ENCODE data around the gene CENPP. TPM values are rescaled to one million over a fixed set of nuclear protein-coding genes. Genes with fewer than 3 reads are reported as not detected.
"Not testable (repeated sequence)": the region's sequence is repeated elsewhere in the genome, so short reads cannot be mapped to it uniquely, and the experiment has no call there.

CENPP gene
- total and polyA plus RNA-seq, 4 donors, result 0.62 to 8.7 (median 1.3) TPM

DNA sequence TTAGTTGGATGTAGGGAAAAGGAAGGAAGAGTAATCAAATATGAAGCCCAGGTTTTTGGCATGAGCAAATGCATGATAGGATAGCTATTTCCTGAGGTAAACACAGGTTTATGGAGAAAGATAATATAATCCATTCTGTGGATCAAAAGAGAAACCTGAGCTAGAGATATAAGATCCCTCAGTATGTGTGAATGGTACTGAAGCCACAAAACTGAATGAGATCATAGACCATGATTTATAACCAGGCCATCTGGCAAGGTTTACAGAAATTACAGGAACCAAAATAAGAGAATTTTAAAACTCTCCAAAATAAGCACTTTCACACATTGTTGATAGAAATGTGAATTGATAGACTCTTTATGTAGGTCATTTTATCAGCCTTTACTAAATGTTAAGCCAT, 238.8 kb downstream of the CENPP start:
- no peak overlapping the region for H3K9ac ChIP-seq (ENCODE audit: low read depth in 1 of 2, low read length in 2 of 2)
- no peak overlapping the region for H3K27ac ChIP-seq (ENCODE audit: low read depth in 1 of 2, low read length in 2 of 2)
- no peaks in the 10 kb centered on the region for H3K27me3 ChIP-seq (ENCODE audit: control insufficient read depth in 4 of 4, insufficient read depth in 4 of 4, low read length in 3 of 4)
- H3K4me1 ChIP-seq (ENCODE audit: control insufficient read depth in 4 of 4, insufficient read depth in 4 of 4, low read length in 3 of 4), result no peaks in the 10 kb centered on the region
- no peaks in the 10 kb centered on the region for H3K36me3 ChIP-seq (ENCODE audit: control insufficient read depth in 4 of 4, insufficient read depth in 3 of 4, low read depth in 1 of 4, low read length in 3 of 4)
- DNase-seq (ENCODE audit: low spot score), result no peak
- TF ChIP-seq SP1 (IDR thresholded peaks at IDR 0.05), result no peak
- TF ChIP-seq NR2F2 (IDR thresholded peaks at IDR 0.05), result no peak
- TF ChIP-seq, protein P1, sequence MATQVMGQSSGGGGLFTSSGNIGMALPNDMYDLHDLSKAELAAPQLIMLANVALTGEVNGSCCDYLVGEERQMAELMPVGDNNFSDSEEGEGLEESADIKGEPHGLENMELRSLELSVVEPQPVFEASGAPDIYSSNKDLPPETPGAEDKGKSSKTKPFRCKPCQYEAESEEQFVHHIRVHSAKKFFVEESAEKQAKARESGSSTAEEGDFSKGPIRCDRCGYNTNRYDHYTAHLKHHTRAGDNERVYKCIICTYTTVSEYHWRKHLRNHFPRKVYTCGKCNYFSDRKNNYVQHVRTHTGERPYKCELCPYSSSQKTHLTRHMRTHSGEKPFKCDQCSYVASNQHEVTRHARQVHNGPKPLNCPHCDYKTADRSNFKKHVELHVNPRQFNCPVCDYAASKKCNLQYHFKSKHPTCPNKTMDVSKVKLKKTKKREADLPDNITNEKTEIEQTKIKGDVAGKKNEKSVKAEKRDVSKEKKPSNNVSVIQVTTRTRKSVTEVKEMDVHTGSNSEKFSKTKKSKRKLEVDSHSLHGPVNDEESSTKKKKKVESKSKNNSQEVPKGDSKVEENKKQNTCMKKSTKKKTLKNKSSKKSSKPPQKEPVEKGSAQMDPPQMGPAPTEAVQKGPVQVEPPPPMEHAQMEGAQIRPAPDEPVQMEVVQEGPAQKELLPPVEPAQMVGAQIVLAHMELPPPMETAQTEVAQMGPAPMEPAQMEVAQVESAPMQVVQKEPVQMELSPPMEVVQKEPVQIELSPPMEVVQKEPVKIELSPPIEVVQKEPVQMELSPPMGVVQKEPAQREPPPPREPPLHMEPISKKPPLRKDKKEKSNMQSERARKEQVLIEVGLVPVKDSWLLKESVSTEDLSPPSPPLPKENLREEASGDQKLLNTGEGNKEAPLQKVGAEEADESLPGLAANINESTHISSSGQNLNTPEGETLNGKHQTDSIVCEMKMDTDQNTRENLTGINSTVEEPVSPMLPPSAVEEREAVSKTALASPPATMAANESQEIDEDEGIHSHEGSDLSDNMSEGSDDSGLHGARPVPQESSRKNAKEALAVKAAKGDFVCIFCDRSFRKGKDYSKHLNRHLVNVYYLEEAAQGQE (IDR thresholded peaks at IDR 0.05), result no peak
- TF ChIP-seq YY1 (IDR thresholded peaks at IDR 0.05), result no peak
- H3K9me3 ChIP-seq (ENCODE audit: control insufficient read depth in 4 of 4, low read length in 3 of 4), result no peaks in the 10 kb centered on the region
- no peak overlapping the region for H3K4me3 ChIP-seq (ENCODE audit: low read depth in 1 of 3, low read length in 3 of 3)

DNA sequence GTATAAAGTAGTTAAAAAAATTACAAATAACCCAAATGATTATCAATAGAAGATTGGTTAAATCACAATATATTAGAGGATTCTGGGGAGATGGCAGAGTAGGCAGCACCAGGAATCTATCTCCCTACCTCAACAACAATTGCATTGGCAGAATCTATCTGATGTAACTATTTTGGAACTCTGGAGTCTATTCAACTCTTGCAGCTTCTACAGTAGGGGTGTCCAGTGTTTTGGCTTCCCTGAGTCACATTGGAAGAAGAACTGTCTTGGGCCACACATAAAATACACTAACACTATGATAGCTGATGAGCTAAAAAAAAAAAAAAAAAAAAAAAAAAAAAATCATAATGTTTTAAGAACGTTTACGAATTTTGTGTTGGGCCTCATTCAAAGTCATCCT, 239.2 kb downstream of the CENPP start:
- Histone ChIP-seq H3K27me3 (ENCODE audit: control insufficient read depth in 4 of 4, insufficient read depth in 4 of 4, low read length in 3 of 4) (no peaks in the 10 kb centered on the region), H3K9ac (ENCODE audit: low read depth in 1 of 2, low read length in 2 of 2) (no peak overlapping the region), H3K9me3 (ENCODE audit: control insufficient read depth in 4 of 4, low read length in 3 of 4) (no peaks in the 10 kb centered on the region), H3K36me3 (ENCODE audit: control insufficient read depth in 4 of 4, insufficient read depth in 3 of 4, low read depth in 1 of 4, low read length in 3 of 4) (no peaks in the 10 kb centered on the region), H3K4me1 (ENCODE audit: control insufficient read depth in 4 of 4, insufficient read depth in 4 of 4, low read length in 3 of 4) (no peaks in the 10 kb centered on the region), H3K4me3 (ENCODE audit: low read depth in 1 of 3, low read length in 3 of 3) (no peak overlapping the region), H3K27ac (ENCODE audit: low read depth in 1 of 2, low read length in 2 of 2) (no peak overlapping the region)
- no peak for DNase-seq (ENCODE audit: low spot score)
- no peak for TF ChIP-seq HNF4A (conservative IDR thresholded peaks at IDR 0.05)
- TF ChIP-seq, protein P2, sequence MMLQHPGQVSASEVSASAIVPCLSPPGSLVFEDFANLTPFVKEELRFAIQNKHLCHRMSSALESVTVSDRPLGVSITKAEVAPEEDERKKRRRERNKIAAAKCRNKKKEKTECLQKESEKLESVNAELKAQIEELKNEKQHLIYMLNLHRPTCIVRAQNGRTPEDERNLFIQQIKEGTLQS (IDR thresholded peaks at IDR 0.05), result no peak
- no peak for TF ChIP-seq YY1 (IDR thresholded peaks at IDR 0.05)
- TF ChIP-seq, protein P3, sequence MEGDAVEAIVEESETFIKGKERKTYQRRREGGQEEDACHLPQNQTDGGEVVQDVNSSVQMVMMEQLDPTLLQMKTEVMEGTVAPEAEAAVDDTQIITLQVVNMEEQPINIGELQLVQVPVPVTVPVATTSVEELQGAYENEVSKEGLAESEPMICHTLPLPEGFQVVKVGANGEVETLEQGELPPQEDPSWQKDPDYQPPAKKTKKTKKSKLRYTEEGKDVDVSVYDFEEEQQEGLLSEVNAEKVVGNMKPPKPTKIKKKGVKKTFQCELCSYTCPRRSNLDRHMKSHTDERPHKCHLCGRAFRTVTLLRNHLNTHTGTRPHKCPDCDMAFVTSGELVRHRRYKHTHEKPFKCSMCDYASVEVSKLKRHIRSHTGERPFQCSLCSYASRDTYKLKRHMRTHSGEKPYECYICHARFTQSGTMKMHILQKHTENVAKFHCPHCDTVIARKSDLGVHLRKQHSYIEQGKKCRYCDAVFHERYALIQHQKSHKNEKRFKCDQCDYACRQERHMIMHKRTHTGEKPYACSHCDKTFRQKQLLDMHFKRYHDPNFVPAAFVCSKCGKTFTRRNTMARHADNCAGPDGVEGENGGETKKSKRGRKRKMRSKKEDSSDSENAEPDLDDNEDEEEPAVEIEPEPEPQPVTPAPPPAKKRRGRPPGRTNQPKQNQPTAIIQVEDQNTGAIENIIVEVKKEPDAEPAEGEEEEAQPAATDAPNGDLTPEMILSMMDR (IDR thresholded peaks at IDR 0.05; ENCODE audit: low read depth, low read length, missing input control), result no peak
- TF ChIP-seq FOXA1 (IDR thresholded peaks at IDR 0.05), result no peak
- TF ChIP-seq, protein P1 (IDR thresholded peaks at IDR 0.05), result no peak
- no peak for TF ChIP-seq EGR1 (IDR thresholded peaks at IDR 0.05; ENCODE audit: low read depth in 2 of 2)
- no peak for TF ChIP-seq NR2F2 (IDR thresholded peaks at IDR 0.05)
- no peak for TF ChIP-seq JUND (IDR thresholded peaks at IDR 0.05)
- TF ChIP-seq GABPA (IDR thresholded peaks at IDR 0.05 in 1 of 2, conservative IDR thresholded peaks at IDR 0.05 in 1 of 2), result no peak
- TF ChIP-seq RAD21 (IDR thresholded peaks at IDR 0.05), result no peak
- TF ChIP-seq SP1 (IDR thresholded peaks at IDR 0.05), result no peak
- TF ChIP-seq FOXA2 (IDR thresholded peaks at IDR 0.05), result no peak
- TF ChIP-seq, protein P4, sequence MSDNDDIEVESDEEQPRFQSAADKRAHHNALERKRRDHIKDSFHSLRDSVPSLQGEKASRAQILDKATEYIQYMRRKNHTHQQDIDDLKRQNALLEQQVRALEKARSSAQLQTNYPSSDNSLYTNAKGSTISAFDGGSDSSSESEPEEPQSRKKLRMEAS (IDR thresholded peaks at IDR 0.05), result no peak
- TF ChIP-seq HNF4G (IDR thresholded peaks at IDR 0.05), result no peak
- no peak for TF ChIP-seq RXRA (IDR thresholded peaks at IDR 0.05)
- TF ChIP-seq TAF1 (conservative IDR thresholded peaks at IDR 0.05), result no peak
- TF ChIP-seq, protein P5, sequence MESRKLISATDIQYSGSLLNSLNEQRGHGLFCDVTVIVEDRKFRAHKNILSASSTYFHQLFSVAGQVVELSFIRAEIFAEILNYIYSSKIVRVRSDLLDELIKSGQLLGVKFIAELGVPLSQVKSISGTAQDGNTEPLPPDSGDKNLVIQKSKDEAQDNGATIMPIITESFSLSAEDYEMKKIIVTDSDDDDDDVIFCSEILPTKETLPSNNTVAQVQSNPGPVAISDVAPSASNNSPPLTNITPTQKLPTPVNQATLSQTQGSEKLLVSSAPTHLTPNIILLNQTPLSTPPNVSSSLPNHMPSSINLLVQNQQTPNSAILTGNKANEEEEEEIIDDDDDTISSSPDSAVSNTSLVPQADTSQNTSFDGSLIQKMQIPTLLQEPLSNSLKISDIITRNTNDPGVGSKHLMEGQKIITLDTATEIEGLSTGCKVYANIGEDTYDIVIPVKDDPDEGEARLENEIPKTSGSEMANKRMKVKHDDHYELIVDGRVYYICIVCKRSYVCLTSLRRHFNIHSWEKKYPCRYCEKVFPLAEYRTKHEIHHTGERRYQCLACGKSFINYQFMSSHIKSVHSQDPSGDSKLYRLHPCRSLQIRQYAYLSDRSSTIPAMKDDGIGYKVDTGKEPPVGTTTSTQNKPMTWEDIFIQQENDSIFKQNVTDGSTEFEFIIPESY (IDR thresholded peaks at IDR 0.05), result no peak
- WGBS, result 87% methylated on average over 2 of the region's 2 CpGs

DNA sequence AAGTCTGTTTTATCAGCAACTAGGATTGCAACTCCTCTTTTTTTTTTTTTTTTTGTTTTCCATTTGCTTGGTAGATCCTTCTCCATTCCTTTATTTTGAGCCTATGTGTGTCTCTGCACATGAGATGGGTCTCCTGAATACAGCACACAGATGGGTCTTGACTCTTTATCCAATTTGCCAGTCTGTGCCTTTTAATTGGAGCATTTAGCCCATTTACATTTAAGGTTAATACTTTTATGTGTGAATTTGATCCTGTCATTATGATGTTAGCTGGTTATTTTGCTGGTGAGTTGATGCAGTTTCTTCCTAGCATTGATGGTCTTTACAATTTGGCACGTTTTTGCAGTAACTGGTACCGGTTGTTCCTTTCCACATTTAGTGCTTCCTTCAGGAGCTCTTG, 246.1 kb downstream of the CENPP start:
- not testable (repeated sequence) for H3K4me3 ChIP-seq (ENCODE audit: low read depth in 1 of 3, low read length in 3 of 3); H3K9me3 ChIP-seq (ENCODE audit: control insufficient read depth in 4 of 4, low read length in 3 of 4); H3K36me3 ChIP-seq (ENCODE audit: control insufficient read depth in 4 of 4, insufficient read depth in 3 of 4, low read depth in 1 of 4, low read length in 3 of 4); H3K4me1 ChIP-seq (ENCODE audit: control insufficient read depth in 4 of 4, insufficient read depth in 4 of 4, low read length in 3 of 4); H3K27me3 ChIP-seq (ENCODE audit: control insufficient read depth in 4 of 4, insufficient read depth in 4 of 4, low read length in 3 of 4); H3K27ac ChIP-seq (ENCODE audit: low read depth in 1 of 2, low read length in 2 of 2); DNase-seq (ENCODE audit: low spot score); H3K9ac ChIP-seq (ENCODE audit: low read depth in 1 of 2, low read length in 2 of 2)
- 96% methylated on average over 2 of the region's 2 CpGs for WGBS
